Right lung (tissue), 5 donors: ENCODE data around the gene LYSMD2. TPM values are rescaled to one million over a fixed set of nuclear protein-coding genes. Genes with fewer than 3 reads are reported as not detected.

Experiments
- DNase-seq, 2 donors: peaks; one replicate each; pipeline ENCODE4 v3.0.0-alpha.2; 2013
- polyA plus RNA-seq, 5 donors: library from polyadenylated mRNA; unstranded; fragments of 120-200 nt; gene quantifications; one replicate each; pipeline versions ENCODE4 v1.2.1 to v1.2.3, GENCODE V29; 2013; ENCODE audit warnings: inconsistent platforms in 1 of 5, low replicate concordance in 1 of 5; ENCODE audit not compliant: insufficient read length in 5 of 5, insufficient read depth in 1 of 5

Gene LYSMD2
- polyA plus RNA-seq, 5 donors: 5.6 to 7.2 (median 6.4) TPM

GRCh38 chr15:51754267-51754666, 16.8 kb upstream of the LYSMD2 start:
- no peak for DNase-seq

- no peak for DNase-seq
Measured at GRCh38 chr15:51752888-51753287, 15.4 kb upstream of the LYSMD2 start.

DNA sequence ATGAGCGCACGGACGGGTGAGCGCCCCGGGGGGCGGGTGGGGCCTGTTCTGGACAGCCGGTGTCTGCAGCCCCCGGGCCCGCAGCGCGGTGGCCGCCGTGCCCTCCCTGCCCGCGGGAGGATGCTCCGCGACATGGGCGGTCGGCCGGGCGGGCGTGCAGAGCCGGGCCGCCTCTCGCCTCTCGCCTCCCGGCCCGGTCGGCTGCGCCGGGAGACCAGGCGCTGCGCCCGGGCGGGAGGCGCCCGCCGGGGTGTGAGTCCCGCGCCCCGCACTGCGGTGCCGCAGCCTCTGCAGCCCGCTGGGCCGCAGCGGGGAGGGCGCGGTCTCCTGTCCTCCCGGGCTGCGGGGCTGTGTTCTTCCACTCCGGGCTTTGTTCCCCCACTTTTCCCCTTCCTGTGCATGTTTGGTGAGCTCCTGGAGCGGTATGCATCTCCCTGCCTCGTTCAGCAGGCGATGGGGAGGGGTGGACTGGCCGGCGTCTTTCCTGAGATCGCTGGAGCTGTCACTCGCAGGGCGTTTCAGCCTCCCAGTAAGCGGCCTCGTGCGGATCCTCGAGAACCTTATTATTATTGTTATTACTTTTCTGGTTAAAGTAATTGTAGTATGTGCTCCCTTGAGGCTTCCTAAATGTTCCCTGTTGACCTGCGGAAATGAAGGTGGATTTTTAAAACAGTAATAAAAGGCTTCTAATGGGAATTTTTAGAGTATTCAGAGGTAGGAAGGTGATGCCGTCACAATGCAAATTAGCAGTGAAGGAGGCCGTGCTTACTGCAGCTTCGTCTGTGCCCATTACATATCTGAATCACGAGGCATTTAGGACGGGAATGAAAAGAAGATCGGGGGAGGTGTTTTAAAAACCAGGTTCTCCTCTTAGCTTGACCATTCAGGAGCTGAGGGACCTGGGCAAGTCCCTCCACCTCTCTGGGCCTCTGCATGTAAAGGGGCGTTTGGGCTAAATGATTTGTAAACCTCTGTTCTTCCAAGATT, 14.5 kb upstream of the LYSMD2 start:
- no peak for DNase-seq

- peak in 1 of 2 donors; percentile 12 for DNase-seq
Measured at GRCh38 chr15:51750792-51751696, 13.6 kb upstream of the LYSMD2 start, which contains the start of gene TMOD2. Gene TMOD2, plus strand, starts transcription at chr15:51751597. Its CDS starts 14,845 bp downstream, at chr15:51766442.

DNA sequence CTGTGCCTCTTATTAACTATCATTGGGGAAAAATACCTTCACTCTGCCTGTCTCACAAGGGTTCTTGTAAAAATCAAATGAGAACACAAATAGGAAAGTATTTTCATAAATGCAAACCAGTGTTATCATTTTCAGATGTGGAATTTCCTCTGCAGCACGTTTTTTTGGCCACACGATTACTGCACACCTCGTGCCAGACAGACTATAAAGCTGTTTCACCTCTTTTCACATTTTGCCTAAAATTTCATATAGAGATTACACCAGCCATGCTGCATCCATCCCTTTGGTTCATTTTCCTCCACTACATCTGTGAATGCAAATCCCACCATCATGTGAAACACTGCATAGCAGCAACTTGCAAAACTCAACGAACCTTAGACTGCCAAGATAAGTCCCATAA, 12.7 kb upstream of the LYSMD2 start:
- DNase-seq: no peak

GRCh38 chr15:51749307-51749706, 11.9 kb upstream of the LYSMD2 start:
- no peak for DNase-seq

DNA sequence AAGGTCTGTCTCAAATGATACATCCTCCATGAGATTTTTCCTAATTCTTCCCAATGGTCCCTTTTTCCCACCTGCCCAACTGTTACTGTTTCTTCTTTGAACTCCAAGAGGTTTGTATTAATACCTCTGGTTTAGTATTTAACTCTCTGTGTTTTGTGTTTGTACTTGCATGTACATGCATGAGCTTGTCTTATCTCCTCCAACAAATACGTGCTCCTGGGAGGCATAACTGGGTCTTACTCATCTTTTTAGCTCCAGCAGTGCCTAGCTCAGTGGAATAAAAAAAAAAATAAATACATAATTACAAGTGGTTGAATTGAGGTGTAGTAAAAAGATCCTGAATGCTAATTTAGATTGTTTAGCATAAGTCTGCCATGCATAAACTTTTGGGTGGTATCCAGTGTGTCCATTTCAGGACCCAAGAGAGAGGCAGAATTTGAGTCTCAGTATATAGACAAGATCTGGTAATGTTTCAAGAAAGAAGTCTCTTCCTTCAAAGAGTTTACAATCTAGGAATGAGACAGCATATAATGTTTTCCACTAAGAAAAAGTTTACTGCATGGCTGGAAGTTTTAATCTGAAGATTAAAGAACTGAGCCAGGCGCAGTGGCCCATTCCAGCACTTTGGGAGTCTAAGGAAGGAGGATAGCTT, 1.7 kb upstream of the LYSMD2 start:
- DNase-seq: no peak

GRCh38 chr15:51738553-51738952, 1.1 kb upstream of the LYSMD2 start:
- no peak for DNase-seq

DNA sequence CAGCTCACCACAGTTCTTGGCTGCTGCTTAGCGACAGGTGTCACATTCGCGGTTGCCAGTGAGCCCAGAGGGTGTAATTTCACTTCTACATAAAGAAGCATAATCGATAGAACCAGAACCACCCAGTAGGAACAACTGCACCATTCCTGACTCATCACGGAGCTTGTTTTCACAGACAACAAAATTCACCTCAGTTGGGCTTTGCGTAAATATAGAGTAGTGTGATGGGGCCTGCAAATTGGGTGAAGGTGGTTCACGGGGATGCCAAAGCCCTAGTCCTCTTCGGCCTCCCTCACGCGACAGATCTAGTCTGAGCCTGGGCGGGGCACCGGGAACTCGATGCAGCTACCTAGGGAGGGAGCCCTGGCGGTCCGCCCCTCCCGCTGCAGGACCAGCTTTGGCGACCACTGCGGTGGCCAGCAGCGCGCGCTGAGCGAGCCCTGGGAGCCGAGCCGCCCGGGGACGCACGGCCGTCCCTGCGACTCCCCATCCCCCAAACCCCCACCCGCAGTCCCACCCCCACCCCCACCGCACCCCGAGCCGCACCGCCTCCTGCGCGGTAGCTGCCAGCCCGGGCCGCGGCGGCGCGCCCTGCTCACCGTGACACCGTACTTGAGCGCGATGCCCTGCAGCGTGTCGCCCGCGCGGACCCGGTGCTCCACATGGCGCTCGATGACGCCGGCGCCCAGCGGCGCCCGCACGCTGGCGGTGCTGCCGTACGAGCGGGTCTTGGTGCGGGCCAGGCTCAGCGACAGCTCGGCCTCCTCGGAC, 519 bp downstream of the LYSMD2 start:
- peak in 1 of 2 donors; percentile 26 for DNase-seq

GRCh38 chr15:51736069-51736468, 1.4 kb downstream of the LYSMD2 start:
- no peak for DNase-seq

DNA sequence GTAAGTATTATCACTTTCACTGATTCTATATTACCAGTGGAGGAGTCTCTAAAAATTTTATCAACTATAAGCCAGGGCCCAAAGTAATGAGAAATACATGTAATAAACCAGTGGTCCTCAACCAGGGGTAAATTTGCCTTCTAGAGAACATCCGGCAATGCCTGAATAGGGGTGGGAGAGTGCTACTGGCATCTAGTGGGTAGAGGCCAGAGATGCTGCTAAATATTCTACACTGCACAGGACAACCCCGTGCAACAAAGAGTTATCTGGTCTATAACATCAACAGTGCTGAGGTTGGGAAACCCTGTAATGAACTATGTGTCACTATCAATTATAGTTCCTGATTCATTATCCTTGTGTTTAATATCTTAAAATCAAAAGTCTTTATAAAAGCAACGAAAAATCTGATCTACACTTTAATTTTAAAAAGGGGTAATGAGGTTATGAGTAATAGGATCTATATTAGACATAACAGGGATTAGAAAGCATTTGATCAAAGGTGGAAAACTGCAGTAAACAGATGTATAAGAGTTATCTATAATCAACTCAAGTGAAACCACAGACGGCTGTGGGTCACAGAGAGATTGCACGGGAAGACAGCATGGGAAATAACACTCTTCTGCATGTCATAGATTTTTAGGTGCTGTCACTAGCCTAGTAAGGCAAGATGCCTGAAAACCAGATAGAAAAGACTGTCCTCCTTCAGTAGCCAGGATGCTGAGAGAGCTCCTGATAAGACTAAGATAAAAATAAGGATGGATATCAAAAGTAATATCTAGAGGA, 2.0 kb downstream of the LYSMD2 start:
- no peak for DNase-seq

DNA sequence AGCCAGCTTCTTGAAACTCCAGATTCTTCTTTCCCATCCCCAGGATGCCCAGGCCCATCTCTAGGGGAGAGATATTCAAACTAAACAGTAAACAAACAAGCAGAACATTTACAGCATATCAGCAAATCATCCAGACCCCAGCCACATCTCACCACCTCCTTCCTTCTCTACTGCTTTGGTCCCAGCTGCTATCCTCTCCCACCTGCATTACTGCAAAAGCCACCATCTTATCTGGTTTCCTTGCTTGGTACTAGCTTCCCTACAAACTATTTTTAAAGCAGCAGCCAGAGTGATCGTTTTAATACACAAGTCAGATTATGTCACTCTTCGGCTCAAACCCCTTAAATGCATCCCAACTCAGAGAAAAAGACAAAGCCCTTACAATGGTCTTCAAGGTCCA, 4.8 kb downstream of the LYSMD2 start:
- DNase-seq: no peak

DNA sequence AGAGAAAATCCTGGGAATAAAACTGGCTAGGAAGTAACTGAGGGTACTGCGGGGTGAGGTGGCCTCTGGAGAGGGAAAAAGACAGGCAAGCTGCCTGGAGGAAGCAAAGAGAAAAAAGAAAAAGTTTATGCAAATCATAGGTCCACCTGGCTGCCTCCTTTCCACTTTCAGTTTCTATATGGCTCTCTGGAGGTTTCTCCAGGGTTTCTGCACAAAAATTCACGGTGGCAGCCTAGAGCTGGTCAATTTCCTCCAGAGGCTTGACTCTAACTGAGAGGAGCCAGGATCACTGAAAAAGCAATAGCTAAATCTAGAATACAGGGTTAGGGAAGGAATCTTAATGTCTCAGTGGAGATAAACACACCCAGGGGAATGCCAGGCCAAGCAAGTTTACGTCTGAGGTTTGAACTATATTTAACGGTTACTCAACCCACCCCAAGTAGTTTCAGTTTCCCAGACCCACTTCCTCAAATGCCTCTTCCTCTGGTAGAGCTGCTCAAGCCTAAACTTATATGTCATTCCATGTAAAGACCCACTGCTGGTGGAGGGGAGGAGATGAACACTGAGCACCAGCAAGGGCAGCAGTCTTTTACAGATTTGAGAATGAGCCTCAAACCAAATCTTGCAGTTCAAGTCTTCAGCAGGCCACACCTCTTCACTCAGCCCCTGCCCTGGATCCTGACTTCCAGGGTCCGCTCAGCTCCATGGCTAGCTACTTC, 5.7 kb downstream of the LYSMD2 start:
- no peak for DNase-seq

DNA sequence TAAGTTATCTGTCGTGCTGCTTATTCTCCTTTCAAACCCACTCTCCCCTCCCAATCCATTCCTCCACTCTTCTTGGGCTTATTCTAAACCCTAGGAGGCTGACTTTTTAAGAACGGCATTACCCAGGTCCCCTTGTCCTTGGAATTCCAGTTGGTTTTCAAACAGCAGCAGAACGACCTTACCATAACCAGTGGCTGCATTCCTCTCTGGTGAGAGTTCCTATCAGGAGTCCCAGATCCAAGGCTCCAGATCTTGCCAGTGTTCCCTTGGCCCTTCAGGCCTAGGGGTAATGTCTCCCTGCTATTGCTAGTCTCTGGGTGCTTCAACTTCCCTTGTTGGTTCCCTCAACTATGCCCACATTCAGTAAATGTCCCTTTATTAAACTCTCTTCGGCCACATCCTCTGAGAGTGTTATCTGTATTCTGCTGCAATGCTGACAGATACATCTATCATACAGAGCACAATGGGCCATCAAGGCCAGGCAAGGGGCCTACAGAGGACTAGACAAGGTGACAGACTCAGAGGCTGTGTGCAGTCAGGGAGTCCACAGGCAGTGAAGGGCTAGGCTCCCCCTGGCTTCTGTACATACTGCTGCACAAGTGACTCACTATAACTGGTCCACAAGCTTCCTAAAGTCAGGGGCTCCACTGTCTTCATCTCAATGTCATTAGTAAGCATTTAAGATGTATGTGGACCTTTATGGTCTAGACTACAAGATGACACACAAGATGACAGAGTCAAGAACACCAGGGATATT, 10.1 kb downstream of the LYSMD2 start:
- DNase-seq: no peak

DNA sequence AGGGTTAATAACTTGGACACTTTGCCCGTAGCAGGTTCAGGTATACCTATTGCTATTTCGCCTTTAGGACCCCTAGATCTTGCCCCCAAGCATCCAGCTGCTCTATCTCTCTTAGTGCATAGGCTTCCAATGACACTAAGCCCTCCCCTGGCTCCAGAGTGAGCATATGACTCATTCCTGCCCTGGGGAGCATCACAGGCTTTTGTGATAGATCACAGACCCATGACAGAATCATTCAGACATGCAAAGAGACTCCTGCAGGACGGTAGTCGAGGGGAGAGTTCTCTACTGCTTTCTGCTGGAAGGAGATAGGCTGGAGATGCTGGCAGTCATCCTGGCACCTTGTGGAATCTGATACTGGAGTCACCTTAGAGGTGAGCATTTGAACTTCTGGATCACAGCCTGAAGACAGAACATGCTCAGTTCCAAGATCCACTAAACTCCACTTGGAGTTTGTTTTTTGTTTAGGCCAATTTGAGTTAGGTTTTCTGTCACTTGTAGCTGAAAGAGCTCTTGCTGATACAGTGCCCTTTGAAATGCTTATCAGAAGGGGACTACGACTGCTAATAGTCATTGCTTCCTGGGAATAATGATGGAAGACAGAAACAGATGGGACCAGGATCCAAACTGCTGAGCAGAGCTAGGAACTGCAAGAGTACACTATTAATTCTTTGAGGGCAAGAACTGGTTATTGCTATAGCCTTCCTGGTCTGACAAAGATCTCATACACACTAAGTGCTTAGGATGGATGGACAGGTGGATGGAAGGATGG, 11.0 kb downstream of the LYSMD2 start:
- DNase-seq: no peak

GRCh38 chr15:51724673-51725072, 12.8 kb downstream of the LYSMD2 start:
- DNase-seq: no peak

DNA sequence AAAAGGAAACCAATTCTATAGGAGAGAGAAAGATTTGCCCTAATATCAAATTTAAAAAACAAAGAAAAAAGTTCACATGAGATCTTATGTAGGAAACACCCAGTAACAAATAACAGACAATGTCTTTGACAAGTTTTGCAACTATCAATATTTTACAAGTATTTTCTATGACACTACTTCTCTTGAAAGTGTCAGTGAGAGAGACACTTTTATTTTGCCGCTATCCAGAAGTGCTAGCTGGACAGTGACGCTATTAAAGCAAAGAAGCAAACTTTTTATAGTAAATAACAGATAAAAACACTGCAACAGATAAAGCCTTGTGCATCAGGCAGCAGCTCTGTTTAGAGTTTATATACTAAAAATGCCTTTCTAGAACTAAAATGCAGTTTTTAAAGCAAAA, 13.3 kb downstream of the LYSMD2 start:
- no peak for DNase-seq
